Ovary (tissue), 9 donors: ENCODE data around the gene GCA. TPM values are rescaled to one million over a fixed set of nuclear protein-coding genes. Genes with fewer than 3 reads are reported as not detected.

ENCODE experiments used
- DNase-seq, 5 donors: peaks; one replicate each; pipeline ENCODE4 v3.0.0-alpha.2; 2019 to 2020
- H3K27ac ChIP-seq, 2 donors: fragments of 200-600 bp; one replicate each; pipeline versions ENCODE4 v1.5.1 to v1.8.0; 2019 to 2022
- H3K27me3 ChIP-seq: fragments of 200-600 bp; one replicate; pipeline ENCODE4 v1.8.0; 2022
- H3K36me3 ChIP-seq: fragments of 200-600 bp; sonication (generic); one replicate; pipeline ENCODE4 v1.5.1; 2019
- H3K4me1 ChIP-seq: one replicate; pipeline ENCODE4 v1.8.1; 2013; ENCODE audit warnings: mild to moderate bottlenecking, moderate library complexity; ENCODE audit not compliant: insufficient read depth
- H3K4me3 ChIP-seq: fragments of 200-600 bp; sonication (generic); one replicate; pipeline ENCODE4 v1.5.1; 2017
- H3K9me3 ChIP-seq, 2 donors: fragments of 200-600 bp in 1 of 2; sonication (generic) in 1 of 2; one replicate each; pipeline versions ENCODE4 v1.5.1 to v1.8.1; 2013 to 2019; ENCODE audit warnings: mild to moderate bottlenecking in 1 of 2, moderate library complexity in 1 of 2
- EP300 ChIP-seq: sonication (generic); formaldehyde crosslinking; IDR thresholded peaks from one replicate; pipeline ENCODE4 v1.6.1; 2017; ENCODE audit warnings: antibody characterized with exemption
- POLR2A ChIP-seq: fragments of 450-650 bp; IDR thresholded peaks from one replicate; pipeline ENCODE4 v1.6.1; 2017; ENCODE audit warnings: antibody characterized with exemption, mild to moderate bottlenecking, moderate library complexity
- WGBS, 3 donors: extraction: QIAGEN DNeasy Blood & Tissue Kit in 1 of 3; methylation state at CpG; one replicate each; pipeline versions ENCODE4 v1.1.5 to v1.1.7; 2013 to 2017; 5-methylcytosine and 5-hydroxymethylcytosine counted together
- intact Hi-C, 4 donors: fragments of 100-400 bp; cut with DNase I; formaldehyde crosslinking; loops; one replicate each; pipeline versions ENCODE4 v1.11.0 to v1.15.1; 2022 to 2023
- polyA plus RNA-seq, 2 donors: library from polyadenylated mRNA; stranded (reverse); fragments of 200-250 nt in 1 of 2; fragments of 350-450 nt in 1 of 2; fragmentation: Illumina TruSeq in 1 of 2; extraction: RNeasy Lipid Tissue Mini Kit (QIAGEN cat#74804) in 1 of 2; gene quantifications; one replicate each; pipeline ENCODE4 v1.2.3, GENCODE V29; 2013 to 2014
- total RNA-seq, 7 donors: library from RNA; depleted of rRNA in 2 of 7; stranded (reverse); fragments of >200 nt in 2 of 7; fragmentation: NEBNext Ultra II Directional in 3 of 7; extraction: Animal tissue kit (Norgen Biotek cat#: 25700) in 3 of 7; gene quantifications; one replicate each; pipeline versions ENCODE4 v1.1.0 to v1.2.4, GENCODE V29; 2016 to 2023
- TF ChIP-seq, protein P1 (sequence below), 3 donors: fragments of 450-650 bp in 2 of 3; fragments of 200-600 bp in 1 of 3; IDR thresholded peaks; one replicate each; pipeline versions ENCODE4 v1.5.1 to v1.8.0; 2016 to 2022; ENCODE audit warnings: antibody characterized with exemption in 3 of 3, mild to moderate bottlenecking in 1 of 3
- donor health status: DM: no; HTN: no; CAD: no; lungs with moderate emphysema.
- donor health status: DM: no; HTN: no; CAD: no.
- donor health status: Bipolar disorder and iron deficiency.
- donor health status: DM: yes; HTN: yes; CAD: no.
- donor health status: DM: no; HTN: no; CAD: no.
- donor health status: DM: yes; HTN: yes; CAD: no.

The GCA gene
- total and polyA plus RNA-seq, 9 donors = 7.2 to 23.3 (median 12.5) TPM

- TF ChIP-seq POLR2A (no peak), EP300 (no peak)
- TF ChIP-seq, protein P1, sequence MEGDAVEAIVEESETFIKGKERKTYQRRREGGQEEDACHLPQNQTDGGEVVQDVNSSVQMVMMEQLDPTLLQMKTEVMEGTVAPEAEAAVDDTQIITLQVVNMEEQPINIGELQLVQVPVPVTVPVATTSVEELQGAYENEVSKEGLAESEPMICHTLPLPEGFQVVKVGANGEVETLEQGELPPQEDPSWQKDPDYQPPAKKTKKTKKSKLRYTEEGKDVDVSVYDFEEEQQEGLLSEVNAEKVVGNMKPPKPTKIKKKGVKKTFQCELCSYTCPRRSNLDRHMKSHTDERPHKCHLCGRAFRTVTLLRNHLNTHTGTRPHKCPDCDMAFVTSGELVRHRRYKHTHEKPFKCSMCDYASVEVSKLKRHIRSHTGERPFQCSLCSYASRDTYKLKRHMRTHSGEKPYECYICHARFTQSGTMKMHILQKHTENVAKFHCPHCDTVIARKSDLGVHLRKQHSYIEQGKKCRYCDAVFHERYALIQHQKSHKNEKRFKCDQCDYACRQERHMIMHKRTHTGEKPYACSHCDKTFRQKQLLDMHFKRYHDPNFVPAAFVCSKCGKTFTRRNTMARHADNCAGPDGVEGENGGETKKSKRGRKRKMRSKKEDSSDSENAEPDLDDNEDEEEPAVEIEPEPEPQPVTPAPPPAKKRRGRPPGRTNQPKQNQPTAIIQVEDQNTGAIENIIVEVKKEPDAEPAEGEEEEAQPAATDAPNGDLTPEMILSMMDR (IDR thresholded peaks at IDR 0.05) = no peak
- Histone ChIP-seq H3K4me1 (peaks cover 6% of the 10 kb centered on the region), H3K27me3 (no peaks in the 10 kb centered on the region), H3K36me3 (no peaks in the 10 kb centered on the region), H3K4me3 (peak overlapping the region; percentile 87), H3K27ac (no peak overlapping the region), H3K9me3 (no peaks in the 10 kb centered on the region)
- no peak for DNase-seq
- intact Hi-C loops = no loop called here
- WGBS, 3 donors = 67 to 81% (median 74%) methylated on average over 3 of the region's 3 CpGs
Observed at GRCh38 chr2:162317058-162317742, 26.7 kb upstream of the GCA start.

GRCh38 chr2:162317861-162318327 is 26.0 kb upstream of the GCA start:
- TF ChIP-seq EP300 (no peak), POLR2A (no peak)
- TF ChIP-seq, protein P1 (IDR thresholded peaks at IDR 0.05) = no peak
- Histone ChIP-seq H3K4me1 (peaks cover 6% of the 10 kb centered on the region), H3K36me3 (no peaks in the 10 kb centered on the region), H3K4me3 (peak overlapping the region; percentile 87), H3K27ac (peak overlapping the region; percentile 81 to 92), H3K9me3 (no peaks in the 10 kb centered on the region), H3K27me3 (no peaks in the 10 kb centered on the region)
- DNase-seq = peak; percentile 26 to 47 (median 42)
- intact Hi-C loops = no loop called here
- WGBS, 3 donors = 0 to 7% (median 3%) methylated on average over 16 of the region's 16 CpGs

DNA sequence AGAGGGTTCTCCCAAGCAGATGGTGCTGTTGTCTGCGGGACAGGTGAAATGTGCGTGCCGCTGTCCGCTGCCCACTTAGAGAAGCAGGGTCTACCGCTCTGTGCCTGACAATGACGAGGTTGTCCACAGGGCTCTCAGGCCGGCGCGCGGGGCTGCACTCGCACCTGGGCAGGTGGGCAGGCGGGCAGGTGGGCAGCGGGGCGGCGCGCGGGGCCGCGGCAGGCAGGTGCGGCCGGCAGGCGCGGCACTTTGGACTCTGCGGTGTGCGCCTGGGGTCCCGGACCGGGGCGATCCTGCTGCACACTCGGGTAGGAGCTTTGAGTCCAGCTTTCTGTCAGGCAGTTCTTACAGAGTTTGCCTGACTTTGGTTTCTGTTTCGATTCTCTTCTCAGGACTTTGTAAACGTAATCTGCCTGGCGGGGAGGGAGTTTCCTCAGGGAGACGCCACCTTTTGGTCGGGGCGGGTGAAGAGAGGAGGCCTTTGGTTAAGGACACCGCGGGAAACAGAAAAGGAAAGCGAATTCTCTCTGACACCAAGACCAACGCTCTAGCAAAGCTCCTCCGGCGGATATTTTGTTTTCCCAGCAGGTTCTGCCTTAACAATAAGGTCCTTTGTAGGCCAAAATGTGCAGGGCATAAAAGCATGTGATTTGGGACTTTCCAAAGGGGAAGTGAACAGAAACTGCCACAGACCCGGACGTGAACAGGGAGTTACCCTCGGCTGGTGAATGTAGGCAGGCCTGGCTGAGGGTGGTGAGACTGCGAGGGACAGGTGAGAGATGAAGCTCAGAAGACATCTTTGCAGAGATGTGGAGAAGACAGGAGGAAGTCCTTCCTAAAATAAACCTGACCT is 25.4 kb upstream of the GCA start, which contains the start of gene IFIH1:
TSS of gene IFIH1 (minus strand) at position 357 of the 853 bp plus-strand sequence. CDS start 377 bp downstream, outside the sequence.
- Histone ChIP-seq H3K9me3 (no peaks in the 10 kb centered on the region), H3K36me3 (no peaks in the 10 kb centered on the region), H3K4me1 (peaks cover 6% of the 10 kb centered on the region), H3K27me3 (no peaks in the 10 kb centered on the region), H3K4me3 (peak within 1 kb of the TSS; percentile 87), H3K27ac (peak within 1 kb of the TSS; percentile 81 to 92)
- DNase-seq = peak; percentile 80 to 89 (median 84)
- WGBS, 3 donors = 1% methylated on average over 43 to 45 of the region's 45 CpGs
- TF ChIP-seq, protein P1 (IDR thresholded peaks at IDR 0.05) = peak in 1 of 3 donors; percentile 10
- TF ChIP-seq EP300 (no peak), POLR2A (peak; percentile 14)
- intact Hi-C loops = no loop called here

DNA sequence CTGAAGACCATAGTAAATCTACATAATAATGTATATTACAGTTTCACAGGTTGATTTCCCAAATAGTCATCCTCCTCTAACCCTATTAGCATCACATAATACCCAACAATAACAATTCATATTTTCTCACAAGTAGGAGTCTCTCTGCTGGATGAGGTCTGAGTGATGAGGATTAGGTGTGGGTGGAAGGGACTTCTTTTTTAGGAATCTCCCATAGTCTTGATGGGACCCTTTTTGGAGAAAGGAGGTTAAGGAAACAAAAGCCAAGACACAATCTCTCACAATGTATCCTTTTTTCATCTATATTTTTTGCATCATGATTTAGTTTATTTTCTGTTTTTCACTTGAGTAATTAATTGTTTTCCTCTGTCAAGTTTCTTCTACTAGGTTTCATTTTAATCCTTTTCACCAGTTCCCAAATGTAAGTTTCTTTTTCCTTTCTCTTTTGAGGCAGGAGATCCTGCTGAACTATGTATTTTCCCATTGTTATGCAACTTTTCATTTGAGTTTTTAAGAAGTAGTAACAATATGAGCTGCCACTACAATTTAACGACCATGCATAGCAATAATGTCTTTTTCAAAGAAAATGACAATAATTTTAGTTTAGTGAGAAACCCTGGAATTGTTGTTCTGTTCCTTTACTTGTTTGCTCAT is 22.9 kb upstream of the GCA start:
- Histone ChIP-seq H3K36me3 (no peaks in the 10 kb centered on the region), H3K4me3 (no peak overlapping the region), H3K27me3 (no peaks in the 10 kb centered on the region), H3K27ac (no peak overlapping the region), H3K9me3 (no peaks in the 10 kb centered on the region), H3K4me1 (peaks cover 3% of the 10 kb centered on the region)
- TF ChIP-seq POLR2A = no peak
- TF ChIP-seq, protein P1 (IDR thresholded peaks at IDR 0.05) = no peak
- TF ChIP-seq EP300 = no peak
- intact Hi-C loops = no loop called here
- no peak for DNase-seq
- WGBS, 3 donors = 58 to 77% (median 61%) methylated on average over 1 of the region's 1 CpG
